SK-N-SH (cell line): ENCODE measurements around the gene UBTD2. TPM values are rescaled to one million over a fixed set of nuclear protein-coding genes. Genes with fewer than 3 reads are reported as not detected.

ENCODE experiments used
- CTCF ChIA-PET: fragments of 300-600, 350-600 bp; formaldehyde crosslinking; extraction: SDS; loops from one replicate; lab custom pipeline; 2021; lab: Yijun Ruan, JAX
- POLR2A ChIA-PET: fragments of 350-600 bp; sonication (Branson Sonifier 250); formaldehyde crosslinking; extraction: SDS; loops from one replicate; lab custom pipeline; 2020; ENCODE audit warnings: antibody characterized with exemption, inconsistent platforms; lab: Yijun Ruan, JAX
- DNase-seq: peaks from one replicate; pipeline ENCODE4 v3.0.0; 2012
- H2AFZ ChIP-seq: fragments of 200-600 bp; sonication (generic); 2 replicates; pipeline ENCODE4 v1.8.1; 2016; ENCODE audit warnings: antibody characterized with exemption, mild to moderate bottlenecking, low read depth
- H3F3A ChIP-seq: fragments of 200-600 bp; sonication (generic); replicated peaks from 2 replicates; pipeline ENCODE3; 2016; ENCODE audit warnings: antibody characterized with exemption, mild to moderate bottlenecking; ENCODE audit not compliant: insufficient read depth
- H3K27ac ChIP-seq, 2 experiments: fragments of 200-500 bp in 1 of 2; fragments of 200-600 bp in 1 of 2; sonication (Bioruptor generic) in 1 of 2; sonication (generic), shearing (Covaris generic) in 1 of 2; 2 replicates each; pipeline versions ENCODE4 v1.5.1 to v1.6.1; 2014 to 2016; ENCODE audit warnings: low read depth in 2 of 2, inconsistent platforms in 1 of 2, low read length in 1 of 2, mild to moderate bottlenecking in 1 of 2, mixed read lengths in 1 of 2
- H3K27me3 ChIP-seq: fragments of 200-600 bp; sonication (generic), shearing (Covaris generic); 2 replicates; pipeline ENCODE4 v1.6.1; 2016; ENCODE audit warnings: mixed run types; ENCODE audit not compliant: insufficient read depth
- H3K36me3 ChIP-seq, 2 experiments: fragments of 200-500 bp in 1 of 2; fragments of 200-600 bp in 1 of 2; sonication (Bioruptor generic) in 1 of 2; sonication (generic) in 1 of 2; replicated peaks in 1 of 2; 2 replicates each; pipeline versions ENCODE3 to v1.5.1; 2014 to 2016; ENCODE audit warnings: low read length in 1 of 2, mild to moderate bottlenecking in 1 of 2; ENCODE audit not compliant: insufficient read depth in 2 of 2, control insufficient read depth in 1 of 2
- H3K4me1 ChIP-seq, 2 experiments: fragments of 200-500 bp in 1 of 2; fragments of 200-600 bp in 1 of 2; sonication (Bioruptor generic) in 1 of 2; sonication (generic), shearing (Covaris generic) in 1 of 2; 2 replicates each; pipeline versions ENCODE4 v1.5.1 to v1.6.1; 2014 to 2016; ENCODE audit warnings: low read depth in 1 of 2, low read length in 1 of 2, mixed run types in 1 of 2; ENCODE audit not compliant: insufficient read depth in 2 of 2, control insufficient read depth in 1 of 2
- H3K4me2 ChIP-seq: fragments of 200-600 bp; sonication (generic), shearing (Covaris generic); 2 replicates; pipeline ENCODE4 v1.6.1; 2017; ENCODE audit warnings: mixed run types
- H3K4me3 ChIP-seq, 2 experiments: fragments of 200-500 bp in 1 of 2; fragments of 200-600 bp in 1 of 2; sonication (Bioruptor generic) in 1 of 2; sonication (generic), shearing (Covaris generic) in 1 of 2; 2 replicates each; pipeline versions ENCODE4 v1.5.1 to v1.8.1; 2014 to 2016; ENCODE audit warnings: low read depth in 2 of 2, inconsistent platforms in 1 of 2, low read length in 1 of 2, mild to moderate bottlenecking in 1 of 2, mixed read lengths in 1 of 2, moderate library complexity in 1 of 2
- H3K79me2 ChIP-seq: fragments of 200-600 bp; sonication (generic); 2 replicates; pipeline ENCODE4 v1.8.1; 2017; ENCODE audit warnings: mild to moderate bottlenecking; ENCODE audit not compliant: insufficient read depth
- H3K9ac ChIP-seq: fragments of 200-600 bp; sonication (generic); 2 replicates; pipeline ENCODE4 v1.6.1; 2017; ENCODE audit warnings: mixed run types
- H3K9me2 ChIP-seq: fragments of 200-600 bp; sonication (generic); 2 replicates; pipeline ENCODE4 v1.6.1; 2017; ENCODE audit warnings: mixed run types
- H3K9me3 ChIP-seq: fragments of 200-600 bp; sonication (generic); 2 replicates; pipeline ENCODE4 v1.6.1; 2017; ENCODE audit warnings: mixed run types, mild to moderate bottlenecking, moderate library complexity
- H4K20me1 ChIP-seq: fragments of 200-600 bp; sonication (generic); 2 replicates; pipeline ENCODE4 v1.6.1; 2017; ENCODE audit warnings: mild to moderate bottlenecking, mixed run types; ENCODE audit not compliant: insufficient read depth
- CHD2 ChIP-seq: fragments of 150-350 bp; IDR thresholded peaks from 2 replicates; pipeline ENCODE4 v1.6.1; 2018; ENCODE audit warnings: low read length; ENCODE audit not compliant: partially characterized antibody
- ELF1 ChIP-seq: IDR thresholded peaks from 2 replicates; pipeline ENCODE4 v1.4.0; 2012
- EP300 ChIP-seq, 2 experiments: IDR thresholded peaks; 2 replicates each; pipeline versions ENCODE4 v1.4.0 to v1.6.1; 2012; ENCODE audit warnings: borderline replicate concordance in 1 of 2, low read depth in 1 of 2, low read length in 1 of 2
- EZH2phosphoT487 ChIP-seq: fragments of 200-600 bp; sonication (generic); IDR thresholded peaks from 2 replicates; pipeline ENCODE4 v1.6.1; 2017; ENCODE audit warnings: low read depth, mixed run types, mild to moderate bottlenecking, antibody characterized with exemption, moderate library complexity, borderline replicate concordance
- GATA2 ChIP-seq: sonication (generic); formaldehyde crosslinking; IDR thresholded peaks from 2 replicates; pipeline ENCODE4 v1.5.0; 2020; ENCODE audit warnings: mild to moderate bottlenecking, missing genetic modification reagents
- JUND ChIP-seq: IDR thresholded peaks from 2 replicates; pipeline ENCODE4 v1.4.0; 2012
- RFX5 ChIP-seq: IDR thresholded peaks from 2 replicates; pipeline ENCODE4 v1.6.1; 2012; ENCODE audit warnings: mild to moderate bottlenecking, improper control_type of control experiment, low read length
- TCF12 ChIP-seq: IDR thresholded peaks from 2 replicates; pipeline ENCODE4 v1.4.0; 2012
- WGBS: methylation state at CpG from one replicate; pipeline ENCODE4 v1.1.6; 2017; ENCODE audit warnings: low lambda C conversion rate; 5-methylcytosine and 5-hydroxymethylcytosine counted together
- polyA plus RNA-seq, 3 experiments: library from polyadenylated mRNA; depleted of rRNA; stranded (reverse); fragments of >200 nt; gene quantifications; 2 replicates each; pipeline ENCODE4 v1.2.3, GENCODE V29; 2012
- TF ChIP-seq, protein P1 (sequence below): IDR thresholded peaks from 2 replicates; pipeline ENCODE4 v1.4.0; 2012; ENCODE audit warnings: low read depth, borderline replicate concordance
- TF ChIP-seq, protein P2 (sequence below): fragments of 200-600 bp; sonication (generic); IDR thresholded peaks from 2 replicates; pipeline ENCODE4 v1.6.1; 2017; ENCODE audit warnings: antibody characterized with exemption, mild to moderate bottlenecking, moderate library complexity

Gene UBTD2
- polyA plus RNA-seq, 1 of the 3 experiments (the other 2 are of a cell fraction): 13.8 TPM

DNA sequence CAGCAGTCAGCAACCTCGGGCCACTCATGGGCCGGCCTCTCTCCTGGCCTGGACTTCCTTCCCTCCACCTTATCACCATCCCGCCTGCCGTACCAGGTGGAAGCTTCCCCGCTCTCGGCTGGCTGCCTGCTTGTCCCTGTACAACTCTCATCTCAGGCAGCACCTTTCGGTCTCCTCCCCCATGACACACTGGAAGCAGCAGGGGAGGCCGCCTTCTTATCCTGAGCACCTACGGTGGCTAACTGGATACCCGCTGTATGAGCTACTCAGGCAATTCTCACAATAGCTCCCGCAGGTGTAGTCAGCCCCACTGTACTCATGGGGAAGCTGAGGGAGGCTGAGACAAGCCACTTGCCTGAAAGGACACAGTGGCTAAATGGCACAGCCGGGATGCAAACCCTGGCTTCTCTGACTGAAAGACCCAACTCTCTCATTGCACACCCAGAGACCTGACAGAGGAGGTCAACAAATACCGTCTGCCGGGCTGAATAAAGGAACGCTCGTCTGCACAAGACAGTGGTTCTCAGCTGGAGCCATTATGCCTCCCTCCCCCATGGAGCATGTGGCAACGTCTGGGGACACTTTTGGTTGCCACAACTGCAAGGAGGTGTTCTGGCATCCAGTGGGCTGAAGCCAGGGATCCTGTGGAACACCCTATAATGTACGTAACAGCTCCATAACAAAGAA lies 105.1 kb downstream of the UBTD2 start:
- peaks cover 79% of the 10 kb centered on the region for H3K79me2 ChIP-seq
- POLR2A ChIA-PET: no interaction called here

DNA sequence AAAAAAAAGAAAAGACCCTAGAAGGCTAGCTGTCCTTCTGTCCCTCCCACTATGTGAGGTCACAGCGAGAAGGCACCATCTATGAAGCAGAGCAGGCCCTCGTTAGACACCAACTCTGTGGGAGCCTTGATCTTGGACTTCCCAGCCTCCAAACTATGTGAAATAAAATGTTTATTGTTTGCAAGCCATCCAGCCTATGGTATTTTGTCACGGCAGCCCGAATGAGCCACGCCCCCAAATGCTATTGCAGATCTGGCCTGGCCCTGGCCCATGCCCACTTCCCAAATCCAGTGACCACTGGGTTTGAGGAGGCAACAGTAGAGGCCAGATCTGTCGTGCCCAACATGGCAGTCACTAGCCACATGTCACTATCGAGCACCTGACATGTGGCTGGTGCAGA lies 106.4 kb downstream of the UBTD2 start:
- peaks cover 71% of the 10 kb centered on the region for H3K79me2 ChIP-seq
- POLR2A ChIA-PET: no interaction called here
- no peaks in the 10 kb centered on the region for H3K36me3 ChIP-seq
- WGBS: 98% methylated on average over 4 of the region's 7 CpGs
- no peak for DNase-seq
- H2AFZ ChIP-seq: no peak overlapping the region
- TF ChIP-seq RFX5: no peak
- TF ChIP-seq EZH2phosphoT487: no peak
- TF ChIP-seq, protein P1, sequence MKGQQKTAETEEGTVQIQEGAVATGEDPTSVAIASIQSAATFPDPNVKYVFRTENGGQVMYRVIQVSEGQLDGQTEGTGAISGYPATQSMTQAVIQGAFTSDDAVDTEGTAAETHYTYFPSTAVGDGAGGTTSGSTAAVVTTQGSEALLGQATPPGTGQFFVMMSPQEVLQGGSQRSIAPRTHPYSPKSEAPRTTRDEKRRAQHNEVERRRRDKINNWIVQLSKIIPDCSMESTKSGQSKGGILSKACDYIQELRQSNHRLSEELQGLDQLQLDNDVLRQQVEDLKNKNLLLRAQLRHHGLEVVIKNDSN: no peak
- no peak for TF ChIP-seq JUND
- TF ChIP-seq, all 33 proteins: peak for 0
- Histone ChIP-seq H3F3A (no peaks in the 10 kb centered on the region), H4K20me1 (peaks cover 23% of the 10 kb centered on the region; the same call in 1 of the 2 replicates), H3K9ac (no peak overlapping the region), H3K27ac (no peak overlapping the region), H3K27me3 (no peaks in the 10 kb centered on the region), H3K9me3 (no peaks in the 10 kb centered on the region), H3K4me2 (no peak overlapping the region), H3K4me3 (no peak overlapping the region), H3K4me1 (peaks cover 0 to 11% of the 10 kb centered on the region in 2 experiments; a peak in 1 of 4 replicates), H3K9me2 (no peaks in the 10 kb centered on the region)
- CTCF ChIA-PET: interaction anchor here (1.8 kb wide), 1 partner anchor 15 kb away, joined by 3 read pairs; no protein-coding TSS in a partner anchor

More for the DNA sequence above, 105.1 kb downstream of the UBTD2 start:
- H3K4me2 ChIP-seq: no peak overlapping the region
- no peak overlapping the region for H3K27ac ChIP-seq
- H3K9me3 ChIP-seq: no peaks in the 10 kb centered on the region
- peaks cover 0 to 1% of the 10 kb centered on the region in 2 experiments for H3K36me3 ChIP-seq
- H4K20me1 ChIP-seq: peaks cover 21% of the 10 kb centered on the region; the same call in 1 of the 2 replicates
- CTCF ChIA-PET: interaction anchor here (1.0 to 3.5 kb wide), 2 partner anchors 10 to 115 kb away, joined by 4 to 14 read pairs; partner anchors contain the start of gene STK10
- no peak overlapping the region for H2AFZ ChIP-seq
- WGBS: 87% methylated on average over 14 of the region's 18 CpGs
- TF ChIP-seq, protein P2, sequence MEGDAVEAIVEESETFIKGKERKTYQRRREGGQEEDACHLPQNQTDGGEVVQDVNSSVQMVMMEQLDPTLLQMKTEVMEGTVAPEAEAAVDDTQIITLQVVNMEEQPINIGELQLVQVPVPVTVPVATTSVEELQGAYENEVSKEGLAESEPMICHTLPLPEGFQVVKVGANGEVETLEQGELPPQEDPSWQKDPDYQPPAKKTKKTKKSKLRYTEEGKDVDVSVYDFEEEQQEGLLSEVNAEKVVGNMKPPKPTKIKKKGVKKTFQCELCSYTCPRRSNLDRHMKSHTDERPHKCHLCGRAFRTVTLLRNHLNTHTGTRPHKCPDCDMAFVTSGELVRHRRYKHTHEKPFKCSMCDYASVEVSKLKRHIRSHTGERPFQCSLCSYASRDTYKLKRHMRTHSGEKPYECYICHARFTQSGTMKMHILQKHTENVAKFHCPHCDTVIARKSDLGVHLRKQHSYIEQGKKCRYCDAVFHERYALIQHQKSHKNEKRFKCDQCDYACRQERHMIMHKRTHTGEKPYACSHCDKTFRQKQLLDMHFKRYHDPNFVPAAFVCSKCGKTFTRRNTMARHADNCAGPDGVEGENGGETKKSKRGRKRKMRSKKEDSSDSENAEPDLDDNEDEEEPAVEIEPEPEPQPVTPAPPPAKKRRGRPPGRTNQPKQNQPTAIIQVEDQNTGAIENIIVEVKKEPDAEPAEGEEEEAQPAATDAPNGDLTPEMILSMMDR: no peak
- no peak for TF ChIP-seq ELF1
- no peak for TF ChIP-seq EP300 (IDR thresholded peaks at IDR 0.05; ENCODE audit: borderline replicate concordance in 1 of 2, low read depth in 1 of 2, low read length in 1 of 2)
- TF ChIP-seq TCF12: no peak
- no peak for TF ChIP-seq GATA2
- TF ChIP-seq CHD2: no peak
- TF ChIP-seq, all 33 proteins: peak for 0
- Histone ChIP-seq H3K4me1 (peaks cover 0 to 6% of the 10 kb centered on the region in 2 experiments; a peak in 1 of 4 replicates), H3K9me2 (no peaks in the 10 kb centered on the region), H3F3A (no peaks in the 10 kb centered on the region), H3K27me3 (no peaks in the 10 kb centered on the region), H3K9ac (no peak overlapping the region), H3K4me3 (no peak overlapping the region)
- no peak for DNase-seq
